Measurements from ENCODE around the gene EIF4EBP2. TPM values are rescaled to one million over a fixed set of nuclear protein-coding genes. Genes with fewer than 3 reads are reported as not detected.

The EIF4EBP2 gene
- polyA plus RNA-seq, 3 donors, result 26.3 to 93.8 (median 73.4) TPM

- Histone ChIP-seq H3K4me2 (replicated peaks; ENCODE audit: extremely low read depth, low read length, poor library complexity, severe bottlenecking) (no peak overlapping the region), H3K27me3 (ENCODE audit: control insufficient read depth in 2 of 2, insufficient read depth in 2 of 2, low read length in 2 of 2) (peaks cover 5 to 8% of the 10 kb centered on the region in 2 donors), H3K79me2 (ENCODE audit: insufficient read depth, low read length) (no peaks in the 10 kb centered on the region), H3K36me3 (replicated peaks in 1 of 2; ENCODE audit: control insufficient read depth in 1 of 2, insufficient read depth in 2 of 2, low read length in 2 of 2) (no peaks in the 10 kb centered on the region), H3K9me3 (replicated peaks in 1 of 2; ENCODE audit: control insufficient read depth in 1 of 2, insufficient read depth in 1 of 2, low read length in 2 of 2) (peaks cover 0 to 5% of the 10 kb centered on the region in 2 donors), H3K4me1 (ENCODE audit: control insufficient read depth in 1 of 2, insufficient read depth in 2 of 2, low read length in 2 of 2) (peaks cover 14 to 20% of the 10 kb centered on the region in 2 donors), H3K4me3 (replicated peaks in 1 of 3; ENCODE audit: low read depth in 2 of 3, low read length in 3 of 3) (no peak overlapping the region), H3K9ac (ENCODE audit: insufficient read depth, low read length, poor library complexity, severe bottlenecking) (no peak overlapping the region), H2AFZ (ENCODE audit: insufficient read depth, low read depth, low read length, poor library complexity, severe bottlenecking) (no peak overlapping the region), H3K27ac (ENCODE audit: low read depth in 1 of 2, low read length in 2 of 2) (no peak overlapping the region), H4K20me1 (ENCODE audit: insufficient read depth, low read length) (no peaks in the 10 kb centered on the region)
- intact Hi-C loops (cut with micrococcal nuclease), result no loop called here
- Mint-ChIP-seq H3K9me3 (peaks cover 0 to 7% (median 4%) of the 10 kb centered on the region in 7 donors), H3K27ac (no peak overlapping the region), H3K27me3 (ENCODE audit: low read depth in 3 of 3) (peaks cover 5 to 17% (median 7%) of the 10 kb centered on the region in 3 donors), H3K4me3 (no peak overlapping the region), H3K4me1 (peaks cover 14% of the 10 kb centered on the region), H3K36me3 (peaks cover 3 to 6% of the 10 kb centered on the region in 2 donors)
- no peak for TF ChIP-seq CTCF (IDR thresholded peaks at IDR 0.05)
- no peak for DNase-seq
- WGBS (ENCODE audit: insufficient coverage), result 63% methylated on average over 1 of the region's 6 CpGs
Observed at GRCh38 chr10:70378122-70378521, 25.8 kb upstream of the EIF4EBP2 start.

GRCh38 chr10:70379581-70380176 lies 24.3 kb upstream of the EIF4EBP2 start:
- Histone ChIP-seq H3K4me1 (ENCODE audit: control insufficient read depth in 1 of 2, insufficient read depth in 2 of 2, low read length in 2 of 2) (peaks cover 15 to 20% of the 10 kb centered on the region in 2 donors), H2AFZ (ENCODE audit: insufficient read depth, low read depth, low read length, poor library complexity, severe bottlenecking) (no peak overlapping the region), H3K9ac (ENCODE audit: insufficient read depth, low read length, poor library complexity, severe bottlenecking) (no peak overlapping the region), H3K27me3 (ENCODE audit: control insufficient read depth in 2 of 2, insufficient read depth in 2 of 2, low read length in 2 of 2) (peaks cover 5 to 11% of the 10 kb centered on the region in 2 donors), H3K79me2 (ENCODE audit: insufficient read depth, low read length) (no peaks in the 10 kb centered on the region), H3K4me2 (replicated peaks; ENCODE audit: extremely low read depth, low read length, poor library complexity, severe bottlenecking) (no peak overlapping the region), H3K36me3 (replicated peaks in 1 of 2; ENCODE audit: control insufficient read depth in 1 of 2, insufficient read depth in 2 of 2, low read length in 2 of 2) (no peaks in the 10 kb centered on the region), H3K4me3 (replicated peaks in 1 of 3; ENCODE audit: low read depth in 2 of 3, low read length in 3 of 3) (no peak overlapping the region), H3K27ac (ENCODE audit: low read depth in 1 of 2, low read length in 2 of 2) (no peak overlapping the region), H4K20me1 (ENCODE audit: insufficient read depth, low read length) (no peaks in the 10 kb centered on the region), H3K9me3 (replicated peaks in 1 of 2; ENCODE audit: control insufficient read depth in 1 of 2, insufficient read depth in 1 of 2, low read length in 2 of 2) (peaks cover 0 to 5% of the 10 kb centered on the region in 2 donors)
- intact Hi-C loops (cut with micrococcal nuclease), result no loop called here
- WGBS (ENCODE audit: insufficient coverage), result 98% methylated on average over 8 of the region's 14 CpGs
- Mint-ChIP-seq H3K36me3 (peaks cover 1 to 3% of the 10 kb centered on the region in 2 donors), H3K9me3 (peaks cover 0 to 7% (median 4%) of the 10 kb centered on the region in 7 donors), H3K27ac (peak overlapping the region in 1 of 7 donors; percentile 73), H3K4me1 (peaks cover 16% of the 10 kb centered on the region), H3K4me3 (no peak overlapping the region), H3K27me3 (ENCODE audit: low read depth in 3 of 3) (peaks cover 5 to 17% (median 8%) of the 10 kb centered on the region in 3 donors)
- peak in 2 of 3 donors; percentile 21 to 31 for DNase-seq
- TF ChIP-seq CTCF (IDR thresholded peaks at IDR 0.05), result peak; percentile 73
